Endothelial cell of umbilical vein (primary cell): ENCODE data around the gene RHBDD3.

ENCODE experiments used
- CTCF ChIP-seq, 2 donors: IDR thresholded peaks; 1 replicate in 1 of 2; 2 replicates in 1 of 2; pipeline ENCODE4 v1.5.1; 2011; ENCODE audit warnings: low read length in 2 of 2, mild to moderate bottlenecking in 2 of 2, moderate library complexity in 2 of 2, control low read depth in 1 of 2, inconsistent platforms in 1 of 2, low read depth in 1 of 2; ENCODE audit not compliant: insufficient read depth in 1 of 2; ENCODE audit errors: extremely low read depth in 1 of 2
- JUN ChIP-seq: IDR thresholded peaks from 2 replicates; pipeline ENCODE4 v1.6.1; 2011; ENCODE audit warnings: borderline replicate concordance, low read depth; ENCODE audit not compliant: insufficient read length, insufficient read depth
- MYC ChIP-seq: IDR thresholded peaks from one replicate; pipeline ENCODE4 v1.6.1; 2011; ENCODE audit warnings: mild to moderate bottlenecking, low read depth, low read length

DNA sequence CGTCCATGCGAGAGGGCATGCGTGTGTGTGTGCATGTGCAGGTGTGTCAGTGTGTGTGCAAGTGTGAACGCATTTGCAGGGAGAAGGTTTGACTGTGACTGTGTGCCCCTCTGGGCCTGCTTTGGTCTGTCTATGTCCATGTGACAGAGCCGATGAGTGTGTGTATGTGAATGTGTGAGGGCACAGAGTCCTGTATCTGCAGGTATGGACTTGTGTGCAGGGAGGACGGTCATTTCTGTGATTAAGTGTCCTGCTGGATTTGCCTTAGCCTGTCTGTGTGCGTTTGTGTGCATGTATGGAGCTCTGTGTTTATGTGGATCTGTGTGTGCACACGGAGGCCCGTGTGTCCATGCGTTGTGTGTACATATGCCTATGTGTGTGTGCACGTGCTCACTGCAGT lies 56.7 kb downstream of the RHBDD3 start:
- TF ChIP-seq MYC = no peak
- TF ChIP-seq CTCF (IDR thresholded peaks at IDR 0.05; ENCODE audit: extremely low read depth in 1 of 2, insufficient read depth in 1 of 2, low read depth in 1 of 2, low read length in 2 of 2) = no peak
- TF ChIP-seq JUN = no peak
